Hematopoietic multipotent progenitor cell treated with erythropoietin and hydrocortisone succinate and interleukin-3 and kit ligand, for 6 days (in vitro differentiated cells): ENCODE data around the gene SLC2A2.
"Not testable (repeated sequence)": the region's sequence is repeated elsewhere in the genome, so short reads cannot be mapped to it uniquely, and the experiment has no call there.

Source experiments
- DNase-seq: peaks from one replicate; pipeline ENCODE4 v3.0.0-alpha.2; 2015

Gene SLC2A2

DNA sequence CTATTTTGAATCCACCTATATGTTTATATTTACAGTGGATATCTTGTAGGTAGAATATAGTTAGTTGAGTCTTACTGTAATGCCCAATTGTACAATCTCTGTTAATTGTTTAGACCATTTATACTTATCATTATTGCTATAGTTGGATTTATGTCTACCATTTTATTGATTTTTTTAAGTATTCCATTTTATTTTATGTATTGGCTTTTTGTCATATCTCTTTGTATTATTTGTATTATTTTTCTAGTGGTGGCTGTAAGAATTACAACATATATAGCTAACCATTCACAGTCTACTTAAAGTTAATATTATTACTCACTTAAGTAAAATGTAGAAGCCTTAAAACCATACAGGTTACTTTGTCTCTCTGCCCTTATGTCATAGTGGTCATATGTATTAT, 46.1 kb downstream of the SLC2A2 start:
- DNase-seq = no peak

- no peak for DNase-seq
Observed at GRCh38 chr3:170977949-170978745, 48.4 kb downstream of the SLC2A2 start.

- DNase-seq = no peak
Observed at GRCh38 chr3:170976190-170976519, 50.4 kb downstream of the SLC2A2 start.

DNA sequence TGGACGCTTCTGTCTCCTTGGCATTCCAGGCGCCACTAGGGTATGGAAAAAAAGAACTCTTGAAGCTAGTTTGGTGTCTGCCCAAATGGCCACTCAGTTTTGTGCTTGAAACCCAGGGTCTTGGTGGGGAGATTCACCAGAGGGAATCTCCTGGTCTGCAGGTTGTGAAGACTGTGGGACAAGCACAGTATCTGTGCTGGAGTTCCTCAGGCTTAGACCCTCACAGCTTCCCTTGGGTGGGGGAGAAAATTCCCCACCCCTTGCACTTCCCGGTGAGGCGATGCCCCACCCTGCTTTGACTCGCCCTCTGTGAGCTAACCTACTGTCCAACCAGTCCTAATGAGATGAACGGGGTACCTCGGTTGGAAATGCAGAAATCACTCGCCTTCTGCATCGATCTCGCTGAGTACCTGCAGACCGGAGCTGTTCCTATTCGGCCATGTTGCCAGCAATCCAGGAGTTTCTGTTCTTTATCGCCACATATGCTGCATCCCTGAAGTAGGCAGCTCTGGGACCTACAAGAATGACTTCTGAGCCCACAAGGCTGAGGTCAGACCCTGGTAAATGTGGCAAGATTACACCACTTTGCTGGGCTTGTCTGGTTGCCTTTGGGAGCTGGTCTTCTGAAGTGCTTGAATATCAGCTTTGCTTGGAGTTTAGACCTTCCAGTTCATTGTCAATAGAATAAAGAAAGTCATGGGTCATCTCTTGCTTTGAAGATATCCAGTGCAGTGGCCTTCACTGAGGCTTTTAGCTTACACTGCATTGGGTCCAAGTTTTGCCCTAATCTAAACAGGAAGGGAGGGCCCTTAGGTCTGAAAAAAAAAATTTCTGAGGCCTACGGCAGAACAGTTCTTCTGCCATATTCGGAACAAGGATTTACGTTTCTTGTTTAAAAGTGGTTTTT, 51.0 kb downstream of the SLC2A2 start:
- DNase-seq = no peak

GRCh38 chr3:170974872-170975271, 51.6 kb downstream of the SLC2A2 start:
- DNase-seq = no peak

DNA sequence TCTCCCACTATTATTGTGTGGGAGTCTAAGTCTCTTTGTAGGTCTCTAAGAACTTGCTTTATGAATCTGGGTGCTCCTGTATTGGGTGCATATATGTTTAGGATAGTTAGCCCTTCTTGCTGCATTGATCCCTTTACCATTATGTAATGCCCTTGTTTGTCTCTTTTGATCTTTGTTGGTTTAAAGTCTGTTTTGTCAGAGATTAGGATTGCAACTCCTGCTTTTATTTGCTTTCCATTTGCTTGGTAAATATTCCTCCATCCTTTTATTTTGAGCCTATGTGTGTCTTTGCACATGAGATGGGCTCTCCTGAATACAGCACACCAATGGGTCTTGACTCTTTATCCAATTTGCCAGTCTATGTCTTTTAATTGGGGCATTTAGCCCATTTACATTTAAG, 53.6 kb downstream of the SLC2A2 start:
- not testable (repeated sequence) for DNase-seq

- DNase-seq = no peak
Observed at GRCh38 chr3:170967126-170967525, 59.4 kb downstream of the SLC2A2 start.

DNA sequence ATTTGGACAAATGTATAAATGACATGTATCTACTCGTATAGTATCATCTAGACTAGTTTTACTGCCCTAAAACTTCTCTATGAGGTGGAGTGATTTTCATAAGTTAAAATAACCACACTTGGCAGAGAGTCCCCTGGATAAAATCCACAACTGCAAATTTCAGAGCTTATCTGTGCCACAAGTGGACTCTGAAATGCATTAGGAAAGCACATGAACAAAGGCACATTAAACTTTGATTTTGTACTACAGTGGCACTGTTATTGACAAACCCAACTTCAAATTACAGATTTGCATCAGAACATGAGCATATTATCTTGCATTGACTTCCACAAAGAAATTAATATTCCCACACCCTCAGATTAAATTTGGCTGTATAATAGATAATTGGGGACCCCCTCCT, 60.0 kb downstream of the SLC2A2 start:
- no peak for DNase-seq

GRCh38 chr3:170962411-170962810, 64.1 kb downstream of the SLC2A2 start:
- DNase-seq = no peak

DNA sequence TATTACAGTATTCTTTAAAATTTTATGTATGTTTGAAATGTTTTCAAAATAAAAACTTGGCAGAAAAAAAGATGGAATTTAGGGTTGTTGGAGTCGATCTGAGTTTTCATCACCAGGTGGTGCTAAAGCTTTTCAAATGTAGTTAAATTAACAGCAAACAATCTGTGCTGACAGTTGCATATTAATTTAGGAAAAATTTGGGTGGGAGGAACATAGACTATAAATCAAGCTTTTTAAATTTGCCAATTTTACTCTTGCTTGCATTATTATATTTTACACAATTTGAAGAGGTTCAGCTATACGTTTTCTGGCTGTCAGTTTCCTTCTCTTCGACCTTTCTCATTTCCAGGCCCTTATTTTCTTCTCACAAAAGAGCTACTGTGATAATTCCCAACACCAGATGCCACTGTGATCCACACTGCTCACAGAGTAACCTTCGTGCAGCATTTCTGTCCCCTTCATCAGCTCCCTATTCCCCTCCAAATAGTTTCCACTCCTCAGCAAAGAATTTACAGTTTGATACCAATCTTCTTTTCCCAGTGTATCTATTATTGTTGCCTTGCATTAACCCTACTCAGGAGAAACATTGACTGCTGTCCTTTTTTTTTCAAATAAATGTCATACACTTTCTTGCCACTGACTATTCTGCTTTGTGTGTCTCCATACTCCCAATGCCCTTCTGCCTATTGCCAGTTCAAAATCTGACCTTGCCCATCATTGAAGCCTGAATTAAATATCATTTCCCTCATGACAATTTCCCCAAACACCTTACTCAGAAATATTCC, 64.7 kb downstream of the SLC2A2 start:
- peak; percentile 66 for DNase-seq

DNA sequence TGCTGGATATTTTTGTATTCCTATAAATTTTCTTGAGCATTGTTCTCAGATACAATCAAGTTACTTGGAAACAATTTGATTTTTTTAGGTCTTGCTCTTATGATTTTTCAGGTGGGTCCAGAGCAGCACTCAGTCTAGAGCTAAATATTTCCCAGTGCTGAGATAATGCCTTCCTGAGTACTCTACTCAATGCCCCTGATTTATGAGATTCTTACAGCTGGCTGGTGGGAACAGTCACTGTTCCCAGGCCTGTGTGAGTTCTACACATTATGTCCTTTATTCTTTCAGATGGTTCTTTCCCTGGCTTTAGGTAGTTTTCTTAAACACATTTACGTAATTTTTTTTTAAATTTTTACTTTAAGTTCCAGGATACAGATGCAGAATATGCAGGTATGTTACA, 67.1 kb downstream of the SLC2A2 start:
- DNase-seq = no peak

DNA sequence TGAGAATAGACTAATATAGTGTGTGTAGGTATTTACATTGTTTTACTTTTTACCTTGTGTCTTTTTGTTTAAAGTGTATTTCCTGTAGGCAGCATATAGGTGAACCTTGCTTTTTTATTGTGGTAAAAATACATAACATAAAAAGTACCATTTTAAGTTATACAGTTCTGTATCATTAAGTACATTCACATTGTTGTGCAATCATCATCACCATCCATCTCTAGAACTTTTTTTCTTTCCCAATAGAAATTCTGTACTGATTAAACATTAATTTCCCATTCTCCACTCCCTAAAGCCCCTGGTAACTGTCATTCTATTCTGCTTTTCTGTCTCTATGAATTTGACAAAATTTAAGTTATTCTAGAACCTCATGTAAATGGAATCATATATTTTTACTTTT, 69.9 kb downstream of the SLC2A2 start:
- no peak for DNase-seq

DNA sequence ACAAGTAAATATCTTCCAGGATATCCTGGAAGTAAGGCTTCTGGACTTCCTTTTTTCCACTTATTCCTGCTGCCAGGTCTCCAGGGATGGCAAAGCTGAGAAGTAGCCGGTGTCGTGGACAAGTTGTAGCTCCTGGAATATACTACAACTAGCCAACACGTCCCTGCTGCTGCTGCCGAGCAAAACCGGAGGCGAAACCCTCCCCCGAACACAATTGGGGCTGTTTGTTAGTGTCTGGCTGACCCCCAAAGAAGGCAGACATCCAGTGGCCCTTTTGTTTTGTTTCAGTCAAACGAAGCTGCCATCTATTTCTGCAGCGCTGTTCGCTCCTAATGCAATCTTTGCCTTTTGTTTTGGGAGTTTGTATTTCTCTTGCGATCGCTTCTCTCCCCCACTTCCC, 72.8 kb downstream of the SLC2A2 start:
- no peak for DNase-seq

GRCh38 chr3:170953229-170953628, 73.3 kb downstream of the SLC2A2 start:
- DNase-seq = no peak

DNA sequence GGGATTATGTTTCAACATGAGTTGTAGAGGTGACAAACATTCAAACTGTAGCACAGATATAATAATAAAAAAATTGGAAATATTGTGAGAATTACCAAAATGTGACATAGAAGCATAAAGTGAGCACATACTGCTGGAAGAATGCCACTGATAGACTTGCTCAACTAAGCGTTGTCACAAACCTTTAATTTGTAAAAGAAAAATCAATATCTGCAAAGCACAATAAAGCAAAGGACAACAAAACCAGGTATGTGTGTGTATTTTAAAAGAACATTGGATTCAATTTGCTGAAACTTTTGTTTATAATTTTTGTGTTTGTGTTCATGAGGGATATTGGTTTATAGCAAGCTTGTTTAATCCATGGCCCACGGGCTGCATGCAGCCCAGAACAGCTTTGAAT, 77.3 kb downstream of the SLC2A2 start:
- no peak for DNase-seq

- no peak for DNase-seq
Observed at GRCh38 chr3:170947018-170947769, 79.3 kb downstream of the SLC2A2 start.
